ENCODE data around the gene SIN3A. TPM values are rescaled to one million over a fixed set of nuclear protein-coding genes. Genes with fewer than 3 reads are reported as not detected.
A peak's percentile ranks its signal among the peaks of the same experiment; 100 is the strongest.

The SIN3A gene
- total and polyA plus RNA-seq, 10 donors, result 8.2 to 90.2 (median 79.7) TPM

GRCh38 chr15:75428152-75428551 is 23.3 kb downstream of the SIN3A start:
- 84 to 95% (median 87%) methylated on average over 3 of the region's 3 CpGs for WGBS, 5 donors
- no peak for TF ChIP-seq POLR2A (IDR thresholded peaks at IDR 0.05)
- no peak for TF ChIP-seq POLR2AphosphoS5 (IDR thresholded peaks at IDR 0.05)
- TF ChIP-seq CTCF (IDR thresholded peaks at IDR 0.05 in 8 of 11, conservative IDR thresholded peaks at IDR 0.05 in 3 of 11), result no peak
- H3K27ac ChIP-seq, result no peak overlapping the region
- H3K4me1 ChIP-seq, result peaks cover 0 to 42% (median 17%) of the 10 kb centered on the region in 6 donors
- intact Hi-C loops (cut with DNase I; ENCODE audit: low total_unique reads), result no loop called here
- no peak overlapping the region for H3K4me3 ChIP-seq
- no peaks in the 10 kb centered on the region for H3K27me3 ChIP-seq (replicated peaks in 1 of 7)
- no peak for DNase-seq
- H3K9me3 ChIP-seq, result no peaks in the 10 kb centered on the region
- peaks cover 0 to 71% (median 46%) of the 10 kb centered on the region in 6 donors for H3K36me3 ChIP-seq

GRCh38 chr15:75425966-75426500 is 25.5 kb downstream of the SIN3A start:
- H3K4me3 ChIP-seq, result no peak overlapping the region
- peaks cover 0 to 92% (median 64%) of the 10 kb centered on the region in 6 donors for H3K36me3 ChIP-seq
- no peak for DNase-seq
- peaks cover 0 to 21% (median 7%) of the 10 kb centered on the region in 6 donors for H3K4me1 ChIP-seq
- 60 to 77% (median 71%) methylated on average over 3 of the region's 3 CpGs for WGBS, 5 donors
- H3K9me3 ChIP-seq, result no peaks in the 10 kb centered on the region
- peak overlapping the region in 1 of 8 donors; percentile 25 for H3K27ac ChIP-seq
- H3K27me3 ChIP-seq (replicated peaks in 1 of 7), result no peaks in the 10 kb centered on the region
- TF ChIP-seq POLR2AphosphoS5 (IDR thresholded peaks at IDR 0.05), result no peak
- no peak for TF ChIP-seq CTCF (IDR thresholded peaks at IDR 0.05 in 8 of 11, conservative IDR thresholded peaks at IDR 0.05 in 3 of 11)
- no peak for TF ChIP-seq POLR2A (IDR thresholded peaks at IDR 0.05)
- intact Hi-C loops (cut with DNase I; ENCODE audit: low total_unique reads), result no loop called here

- Histone ChIP-seq H3K9me3 (no peaks in the 10 kb centered on the region), H3K36me3 (peaks cover 0 to 99% (median 62%) of the 10 kb centered on the region in 6 donors), H3K27me3 (replicated peaks in 1 of 7) (no peaks in the 10 kb centered on the region), H3K4me1 (peaks cover 0 to 19% (median 7%) of the 10 kb centered on the region in 6 donors), H3K27ac (no peak overlapping the region), H3K4me3 (no peak overlapping the region)
- no peak for TF ChIP-seq POLR2A (IDR thresholded peaks at IDR 0.05)
- TF ChIP-seq CTCF (IDR thresholded peaks at IDR 0.05 in 8 of 11, conservative IDR thresholded peaks at IDR 0.05 in 3 of 11), result no peak
- no peak for TF ChIP-seq POLR2AphosphoS5 (IDR thresholded peaks at IDR 0.05)
- 91 to 100% (median 97%) methylated on average over 5 of the region's 5 CpGs for WGBS, 5 donors
- no peak for DNase-seq
- intact Hi-C loops (cut with DNase I; ENCODE audit: low total_unique reads), result no loop called here
These were observed 28.9 kb downstream of the SIN3A start for GRCh38 chr15:75422554-75422953.

GRCh38 chr15:75420698-75421097 is 30.8 kb downstream of the SIN3A start:
- peaks cover 0 to 93% (median 48%) of the 10 kb centered on the region in 6 donors for H3K36me3 ChIP-seq

More at GRCh38 chr15:75420698-75421097, 30.8 kb downstream of the SIN3A start:
- TF ChIP-seq POLR2AphosphoS5 (IDR thresholded peaks at IDR 0.05) (no peak), POLR2A (IDR thresholded peaks at IDR 0.05) (no peak), CTCF (IDR thresholded peaks at IDR 0.05 in 8 of 11, conservative IDR thresholded peaks at IDR 0.05 in 3 of 11) (no peak)
- peaks cover 0 to 19% (median 1%) of the 10 kb centered on the region in 6 donors for H3K4me1 ChIP-seq
- intact Hi-C loops (cut with DNase I; ENCODE audit: low total_unique reads), result no loop called here
- no peak overlapping the region for H3K27ac ChIP-seq
- H3K27me3 ChIP-seq (replicated peaks in 1 of 7), result no peaks in the 10 kb centered on the region
- DNase-seq, result no peak
- H3K9me3 ChIP-seq, result no peaks in the 10 kb centered on the region
- H3K4me3 ChIP-seq, result no peak overlapping the region

Measured in spleen (tissue), 11 donors.